Measurements from ENCODE around the gene APOA4.

Gene APOA4

DNA sequence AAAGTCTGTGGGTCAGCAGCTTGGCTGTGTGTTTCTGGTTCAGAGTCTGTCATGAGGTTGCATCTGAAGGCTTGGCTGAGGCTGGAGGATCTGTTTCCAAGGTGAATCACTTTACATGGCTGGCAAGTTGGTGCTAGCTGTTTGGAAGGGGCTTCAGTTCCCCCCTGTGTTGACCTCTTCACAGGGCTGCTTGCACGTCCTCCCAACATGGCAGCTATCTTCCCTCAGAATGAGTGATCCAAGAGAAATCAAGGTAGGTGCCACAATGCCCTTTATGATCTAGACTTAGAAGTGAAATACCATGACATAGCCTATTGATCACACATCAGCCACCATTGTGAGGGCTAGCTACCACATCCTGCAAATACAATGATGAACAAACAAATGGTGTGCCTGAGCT lies 9.9 kb downstream of the APOA4 start:
- H2BK12ac ChIP-seq (ENCODE audit: low read length) = no peak overlapping the region
- H3K79me1 ChIP-seq (ENCODE audit: low read depth, low read length) = no peaks in the 10 kb centered on the region
- no peak overlapping the region for H3K4me2 ChIP-seq (ENCODE audit: insufficient read depth, low read length, poor library complexity, severe bottlenecking)
- H3K36me3 ChIP-seq (replicated peaks in 1 of 2; ENCODE audit: control insufficient read depth in 2 of 2, insufficient read depth in 2 of 2, low read length in 2 of 2) = no peaks in the 10 kb centered on the region
- no peak overlapping the region for H2BK15ac ChIP-seq (ENCODE audit: low read length)
- no peak overlapping the region for H2BK5ac ChIP-seq (ENCODE audit: low read length)
- H2AK5ac ChIP-seq (ENCODE audit: low read depth, low read length) = no peak overlapping the region
- no peaks in the 10 kb centered on the region for H3K27me3 ChIP-seq (ENCODE audit: control insufficient read depth in 3 of 3, insufficient read depth in 3 of 3, low read depth in 1 of 3, low read length in 3 of 3)
- no peak overlapping the region for H4K8ac ChIP-seq (ENCODE audit: low read depth, low read length)
- H3K18ac ChIP-seq (ENCODE audit: low read length) = no peak overlapping the region
- no peak overlapping the region for H3K4ac ChIP-seq (ENCODE audit: low read length)
- H3K4me1 ChIP-seq (ENCODE audit: control insufficient read depth in 2 of 2, insufficient read depth in 1 of 2, low read depth in 1 of 2, low read length in 2 of 2) = no peaks in the 10 kb centered on the region
- H3K14ac ChIP-seq (ENCODE audit: low read length) = no peak overlapping the region
- no CpG with 5 or more reads among the region's 1 CpG for WGBS, 2 donors (ENCODE audit: extremely low coverage in 2 of 2, insufficient read length in 2 of 2, insufficient replicate concordance in 1 of 2)
- H3K9ac ChIP-seq (ENCODE audit: low read depth, low read length, poor library complexity) = no peak overlapping the region
- H3K23ac ChIP-seq (ENCODE audit: low read depth, low read length, poor library complexity) = no peak overlapping the region
- H2BK120ac ChIP-seq (ENCODE audit: low read depth, low read length) = no peak overlapping the region
- no peak overlapping the region for H3K27ac ChIP-seq (replicated peaks; ENCODE audit: low read length)
- no peak overlapping the region for H4K91ac ChIP-seq (ENCODE audit: low read depth, low read length, poor library complexity)
- peaks cover 0 to 2% of the 10 kb centered on the region in 2 donors for H3K9me3 ChIP-seq (replicated peaks in 1 of 2; ENCODE audit: control insufficient read depth in 2 of 2, insufficient read depth in 1 of 2, low read depth in 1 of 2, low read length in 2 of 2)
- no peak for DNase-seq (ENCODE audit: low spot score)
- H3K4me3 ChIP-seq (ENCODE audit: low read length in 2 of 2) = no peak overlapping the region
- H2AFZ ChIP-seq (ENCODE audit: low read length) = no peak overlapping the region

DNA sequence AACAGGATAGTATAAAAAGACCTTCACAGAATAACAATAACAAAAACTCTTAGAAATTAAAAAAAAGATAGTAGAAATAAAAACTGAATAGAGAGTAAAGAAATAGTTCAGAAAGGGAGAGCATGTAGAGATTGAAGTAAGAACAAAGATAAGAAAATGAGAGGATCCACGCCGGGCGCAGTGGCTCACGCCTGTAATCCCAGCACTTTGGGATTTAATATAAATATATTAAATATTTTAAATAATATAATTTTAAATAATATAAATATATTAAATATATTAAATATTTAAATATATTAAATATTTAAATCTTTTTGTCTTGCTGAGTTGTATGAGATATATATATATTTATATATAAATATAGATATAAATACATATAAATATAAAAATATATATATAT lies 11.0 kb downstream of the APOA4 start:
- H3K4me2 ChIP-seq (ENCODE audit: insufficient read depth, low read length, poor library complexity, severe bottlenecking) = no peak overlapping the region
- no peak overlapping the region for H2AK5ac ChIP-seq (ENCODE audit: low read depth, low read length)
- no peak overlapping the region for H3K4me3 ChIP-seq (ENCODE audit: low read length in 2 of 2)
- no peaks in the 10 kb centered on the region for H3K9me3 ChIP-seq (replicated peaks in 1 of 2; ENCODE audit: control insufficient read depth in 2 of 2, insufficient read depth in 1 of 2, low read depth in 1 of 2, low read length in 2 of 2)
- H4K8ac ChIP-seq (ENCODE audit: low read depth, low read length) = no peak overlapping the region
- H3K9ac ChIP-seq (ENCODE audit: low read depth, low read length, poor library complexity) = no peak overlapping the region
- WGBS, 2 donors (ENCODE audit: extremely low coverage in 2 of 2, insufficient read length in 2 of 2, insufficient replicate concordance in 1 of 2) = no CpG with 5 or more reads among the region's 4 CpGs
- no peak for DNase-seq (ENCODE audit: low spot score)
- no peak overlapping the region for H3K14ac ChIP-seq (ENCODE audit: low read length)
- H3K23ac ChIP-seq (ENCODE audit: low read depth, low read length, poor library complexity) = no peak overlapping the region
- no peak overlapping the region for H3K27ac ChIP-seq (replicated peaks; ENCODE audit: low read length)
- H2AFZ ChIP-seq (ENCODE audit: low read length) = no peak overlapping the region
- no peaks in the 10 kb centered on the region for H3K36me3 ChIP-seq (replicated peaks in 1 of 2; ENCODE audit: control insufficient read depth in 2 of 2, insufficient read depth in 2 of 2, low read length in 2 of 2)
- no peaks in the 10 kb centered on the region for H3K27me3 ChIP-seq (ENCODE audit: control insufficient read depth in 3 of 3, insufficient read depth in 3 of 3, low read depth in 1 of 3, low read length in 3 of 3)
- H3K18ac ChIP-seq (ENCODE audit: low read length) = no peak overlapping the region
- no peak overlapping the region for H4K91ac ChIP-seq (ENCODE audit: low read depth, low read length, poor library complexity)
- H3K4me1 ChIP-seq (ENCODE audit: control insufficient read depth in 2 of 2, insufficient read depth in 1 of 2, low read depth in 1 of 2, low read length in 2 of 2) = no peaks in the 10 kb centered on the region
- H3K4ac ChIP-seq (ENCODE audit: low read length) = no peak overlapping the region
- H2BK12ac ChIP-seq (ENCODE audit: low read length) = no peak overlapping the region
- H3K79me1 ChIP-seq (ENCODE audit: low read depth, low read length) = no peaks in the 10 kb centered on the region
- no peak overlapping the region for H2BK120ac ChIP-seq (ENCODE audit: low read depth, low read length)
- H2BK15ac ChIP-seq (ENCODE audit: low read length) = no peak overlapping the region
- no peak overlapping the region for H2BK5ac ChIP-seq (ENCODE audit: low read length)

DNA sequence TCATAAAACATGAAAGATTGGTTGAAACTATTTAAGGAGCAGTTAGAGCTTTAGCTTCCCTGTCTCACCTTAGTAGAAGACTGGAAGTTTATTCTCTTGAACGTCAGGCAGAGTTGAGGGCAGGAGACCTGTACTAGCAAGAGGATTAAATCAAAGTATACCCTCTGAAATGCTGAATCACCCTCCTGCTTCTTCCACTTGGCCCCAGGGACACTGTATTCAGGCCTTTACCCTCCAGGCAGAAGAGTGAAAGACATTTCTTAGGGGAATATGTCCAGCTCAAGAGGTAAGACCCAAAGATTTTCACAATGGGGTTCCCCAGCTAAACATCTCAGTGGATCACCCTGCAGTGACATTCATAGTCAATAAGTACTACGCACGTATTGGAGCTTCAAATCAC lies 11.9 kb downstream of the APOA4 start:
- Histone ChIP-seq H3K9ac (ENCODE audit: low read depth, low read length, poor library complexity) (no peak overlapping the region), H3K27me3 (ENCODE audit: control insufficient read depth in 3 of 3, insufficient read depth in 3 of 3, low read depth in 1 of 3, low read length in 3 of 3) (peaks cover 0 to 5% (median 0%) of the 10 kb centered on the region in 3 experiments), H3K4ac (ENCODE audit: low read length) (no peak overlapping the region), H2AFZ (ENCODE audit: low read length) (peak overlapping the region; percentile 35), H2BK120ac (ENCODE audit: low read depth, low read length) (no peak overlapping the region), H3K4me2 (ENCODE audit: insufficient read depth, low read length, poor library complexity, severe bottlenecking) (no peak overlapping the region), H3K36me3 (replicated peaks in 1 of 2; ENCODE audit: control insufficient read depth in 2 of 2, insufficient read depth in 2 of 2, low read length in 2 of 2) (no peaks in the 10 kb centered on the region), H2BK15ac (ENCODE audit: low read length) (no peak overlapping the region), H3K14ac (ENCODE audit: low read length) (no peak overlapping the region), H2BK5ac (ENCODE audit: low read length) (no peak overlapping the region), H4K8ac (ENCODE audit: low read depth, low read length) (no peak overlapping the region), H3K23ac (ENCODE audit: low read depth, low read length, poor library complexity) (no peak overlapping the region), H3K4me3 (ENCODE audit: low read length in 2 of 2) (no peak overlapping the region), H4K91ac (ENCODE audit: low read depth, low read length, poor library complexity) (no peak overlapping the region), H3K79me1 (ENCODE audit: low read depth, low read length) (no peaks in the 10 kb centered on the region), H3K4me1 (ENCODE audit: control insufficient read depth in 2 of 2, insufficient read depth in 1 of 2, low read depth in 1 of 2, low read length in 2 of 2) (no peaks in the 10 kb centered on the region), H3K9me3 (replicated peaks in 1 of 2; ENCODE audit: control insufficient read depth in 2 of 2, insufficient read depth in 1 of 2, low read depth in 1 of 2, low read length in 2 of 2) (no peaks in the 10 kb centered on the region), H3K27ac (replicated peaks; ENCODE audit: low read length) (no peak overlapping the region), H2BK12ac (ENCODE audit: low read length) (no peak overlapping the region), H2AK5ac (ENCODE audit: low read depth, low read length) (no peak overlapping the region), H3K18ac (ENCODE audit: low read length) (no peak overlapping the region)
- WGBS, 2 donors (ENCODE audit: extremely low coverage in 2 of 2, insufficient read length in 2 of 2, insufficient replicate concordance in 1 of 2) = no CpG with 5 or more reads among the region's 3 CpGs
- no peak for DNase-seq (ENCODE audit: low spot score)

DNA sequence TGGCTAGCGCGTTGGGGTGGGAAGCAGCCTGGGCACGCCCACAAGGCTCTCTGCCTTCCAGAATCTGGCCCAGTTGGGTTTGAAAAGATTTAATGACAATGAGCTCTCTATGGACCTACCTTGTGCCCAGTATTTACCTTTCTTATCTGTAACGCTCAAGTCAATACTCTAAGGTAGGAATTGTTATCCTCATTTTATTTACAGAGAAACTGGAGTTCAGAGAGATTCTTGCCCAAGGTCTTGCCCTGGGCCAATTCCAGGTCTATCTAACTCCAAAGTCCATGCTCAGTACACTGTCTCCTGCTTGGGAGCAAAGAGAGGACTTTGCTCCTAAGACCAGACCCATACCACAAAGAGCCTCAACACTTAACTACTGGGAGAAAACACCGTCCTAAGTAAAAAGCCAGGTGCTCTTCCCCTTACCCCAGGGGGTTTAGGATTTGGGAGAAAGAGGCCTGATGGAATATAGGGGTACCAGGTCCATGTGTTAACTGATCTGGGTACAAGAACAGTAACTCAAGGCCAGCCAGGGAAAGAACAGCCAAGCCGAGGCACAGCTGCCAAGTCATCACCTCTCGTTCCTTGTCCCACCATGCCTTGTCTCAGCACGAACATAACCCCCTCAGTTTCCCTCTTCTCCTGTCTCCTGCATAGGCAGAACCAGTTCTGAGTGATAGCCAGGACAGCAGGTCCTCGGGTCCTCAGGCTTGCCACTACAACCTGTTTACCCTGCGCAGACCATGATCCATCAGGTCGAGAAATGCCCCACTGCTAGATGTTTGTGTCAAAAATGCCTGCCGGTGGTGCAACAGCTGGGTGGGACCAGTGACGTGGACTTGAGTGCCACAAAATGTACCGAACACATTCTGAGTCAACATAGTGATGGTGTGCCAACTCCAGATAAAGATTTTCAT lies 14.6 kb downstream of the APOA4 start:
- Histone ChIP-seq H3K4me1 (ENCODE audit: control insufficient read depth in 2 of 2, insufficient read depth in 1 of 2, low read depth in 1 of 2, low read length in 2 of 2) (no peaks in the 10 kb centered on the region), H3K9me3 (replicated peaks in 1 of 2; ENCODE audit: control insufficient read depth in 2 of 2, insufficient read depth in 1 of 2, low read depth in 1 of 2, low read length in 2 of 2) (no peaks in the 10 kb centered on the region), H2AFZ (ENCODE audit: low read length) (no peak overlapping the region), H3K27me3 (ENCODE audit: control insufficient read depth in 3 of 3, insufficient read depth in 3 of 3, low read depth in 1 of 3, low read length in 3 of 3) (peaks cover 0 to 18% (median 0%) of the 10 kb centered on the region in 3 experiments), H3K27ac (replicated peaks; ENCODE audit: low read length) (no peak overlapping the region), H3K4me3 (ENCODE audit: low read length in 2 of 2) (no peak overlapping the region), H2BK15ac (ENCODE audit: low read length) (no peak overlapping the region), H3K79me1 (ENCODE audit: low read depth, low read length) (no peaks in the 10 kb centered on the region), H4K8ac (ENCODE audit: low read depth, low read length) (no peak overlapping the region), H2AK5ac (ENCODE audit: low read depth, low read length) (no peak overlapping the region), H2BK120ac (ENCODE audit: low read depth, low read length) (no peak overlapping the region), H3K36me3 (replicated peaks in 1 of 2; ENCODE audit: control insufficient read depth in 2 of 2, insufficient read depth in 2 of 2, low read length in 2 of 2) (no peaks in the 10 kb centered on the region), H3K18ac (ENCODE audit: low read length) (peak overlapping the region; percentile 25), H3K4ac (ENCODE audit: low read length) (no peak overlapping the region), H3K9ac (ENCODE audit: low read depth, low read length, poor library complexity) (peak overlapping the region; percentile 12), H3K14ac (ENCODE audit: low read length) (no peak overlapping the region), H4K91ac (ENCODE audit: low read depth, low read length, poor library complexity) (no peak overlapping the region), H2BK12ac (ENCODE audit: low read length) (no peak overlapping the region), H2BK5ac (ENCODE audit: low read length) (no peak overlapping the region), H3K23ac (ENCODE audit: low read depth, low read length, poor library complexity) (no peak overlapping the region), H3K4me2 (ENCODE audit: insufficient read depth, low read length, poor library complexity, severe bottlenecking) (no peak overlapping the region)
- no CpG with 5 or more reads among the region's 14 CpGs for WGBS, 2 donors (ENCODE audit: extremely low coverage in 2 of 2, insufficient read length in 2 of 2, insufficient replicate concordance in 1 of 2)
- no peak for DNase-seq (ENCODE audit: low spot score)

All from neuronal stem cell (in vitro differentiated cells).